Peyer's patch (tissue), 4 donors: ENCODE data around the gene FRMD5. TPM values are rescaled to one million over a fixed set of nuclear protein-coding genes. Genes with fewer than 3 reads are reported as not detected.

Experiments
- DNase-seq, 3 donors: peaks; one replicate each; pipeline ENCODE4 v3.0.0-alpha.2; 2017 to 2019
- H3K27ac ChIP-seq, 4 donors: fragments of 200-600 bp; sonication (generic); one replicate each; pipeline ENCODE4 v1.5.1; 2016 to 2019
- H3K27me3 ChIP-seq, 2 donors: fragments of 200-600 bp; sonication (generic); one replicate each; pipeline ENCODE4 v1.5.1; 2019
- H3K36me3 ChIP-seq, 3 donors: fragments of 200-600 bp; sonication (generic); one replicate each; pipeline ENCODE4 v1.5.1; 2016 to 2019
- H3K4me1 ChIP-seq, 4 donors: fragments of 200-600 bp; sonication (generic); one replicate each; pipeline ENCODE4 v1.5.1; 2016 to 2019
- H3K4me3 ChIP-seq, 4 donors: fragments of 200-600 bp; sonication (generic); 1 replicate in 3 of 4; 2 replicates in 1 of 4; pipeline ENCODE4 v1.5.1; 2016 to 2019; ENCODE audit warnings: mild to moderate bottlenecking in 1 of 4
- H3K9me3 ChIP-seq, 4 donors: fragments of 200-600 bp; sonication (generic); one replicate each; pipeline ENCODE4 v1.5.1; 2016 to 2019; ENCODE audit warnings: mild to moderate bottlenecking in 1 of 4
- CTCF ChIP-seq, 6 experiments: fragments of 450-650 bp in 4 of 6; fragments of 200-600 bp in 2 of 6; sonication (generic) in 1 of 6; IDR thresholded peaks; one replicate each; pipeline ENCODE4 v1.5.1; 2017 to 2019; ENCODE audit warnings: antibody characterized with exemption in 6 of 6, mild to moderate bottlenecking in 3 of 6, moderate library complexity in 1 of 6
- POLR2A ChIP-seq, 2 donors: fragments of 450-650 bp; IDR thresholded peaks; one replicate each; pipeline ENCODE4 v1.5.1; 2017; ENCODE audit warnings: antibody characterized with exemption in 2 of 2, mild to moderate bottlenecking in 2 of 2, moderate library complexity in 2 of 2
- total RNA-seq, 4 donors: library from RNA; depleted of rRNA; stranded (reverse); fragments of >200 nt; gene quantifications; one replicate each; pipeline ENCODE4 v1.1.0, GENCODE V29; 2016

FRMD5 gene
- total RNA-seq, 4 donors from 2014 or later, result 0.54 to 5.0 (median 0.57) TPM; not detected in 1

GRCh38 chr15:43916326-43916660 is 278.8 kb downstream of the FRMD5 start:
- no peak for DNase-seq
- Histone ChIP-seq H3K4me3 (no peak overlapping the region), H3K27me3 (no peaks in the 10 kb centered on the region), H3K4me1 (no peaks in the 10 kb centered on the region), H3K36me3 (no peaks in the 10 kb centered on the region), H3K27ac (no peak overlapping the region), H3K9me3 (no peaks in the 10 kb centered on the region)
- no peak for TF ChIP-seq CTCF (IDR thresholded peaks at IDR 0.05)

GRCh38 chr15:43915631-43916325 is 279.3 kb downstream of the FRMD5 start:
- no peaks in the 10 kb centered on the region for H3K4me1 ChIP-seq
- no peaks in the 10 kb centered on the region for H3K36me3 ChIP-seq
- TF ChIP-seq CTCF (IDR thresholded peaks at IDR 0.05), result no peak
- no peak for TF ChIP-seq POLR2A (IDR thresholded peaks at IDR 0.05)
- H3K4me3 ChIP-seq, result no peak overlapping the region
- no peaks in the 10 kb centered on the region for H3K9me3 ChIP-seq
- no peak for DNase-seq
- H3K27me3 ChIP-seq, result no peaks in the 10 kb centered on the region
- H3K27ac ChIP-seq, result no peak overlapping the region

- no peak for DNase-seq
- Histone ChIP-seq H3K9me3 (no peaks in the 10 kb centered on the region), H3K27ac (no peak overlapping the region), H3K27me3 (no peaks in the 10 kb centered on the region), H3K36me3 (no peaks in the 10 kb centered on the region), H3K4me1 (no peaks in the 10 kb centered on the region), H3K4me3 (no peak overlapping the region)
- TF ChIP-seq CTCF (IDR thresholded peaks at IDR 0.05), result no peak
- no peak for TF ChIP-seq POLR2A (IDR thresholded peaks at IDR 0.05)
These were observed 281.1 kb downstream of the FRMD5 start for GRCh38 chr15:43913941-43914340.

GRCh38 chr15:43913026-43913780 is 281.9 kb downstream of the FRMD5 start:
- Histone ChIP-seq H3K4me3 (no peak overlapping the region), H3K9me3 (no peaks in the 10 kb centered on the region), H3K27ac (no peak overlapping the region), H3K27me3 (no peaks in the 10 kb centered on the region), H3K36me3 (no peaks in the 10 kb centered on the region), H3K4me1 (no peaks in the 10 kb centered on the region)
- TF ChIP-seq CTCF (IDR thresholded peaks at IDR 0.05), result no peak
- TF ChIP-seq POLR2A (IDR thresholded peaks at IDR 0.05), result no peak
- DNase-seq, result no peak

GRCh38 chr15:43912208-43912607 is 282.9 kb downstream of the FRMD5 start:
- H3K4me3 ChIP-seq, result no peak overlapping the region
- H3K4me1 ChIP-seq, result no peaks in the 10 kb centered on the region
- no peak overlapping the region for H3K27ac ChIP-seq
- DNase-seq, result no peak
- H3K36me3 ChIP-seq, result no peaks in the 10 kb centered on the region
- no peak for TF ChIP-seq POLR2A (IDR thresholded peaks at IDR 0.05)
- TF ChIP-seq CTCF (IDR thresholded peaks at IDR 0.05), result no peak
- no peaks in the 10 kb centered on the region for H3K27me3 ChIP-seq
- no peaks in the 10 kb centered on the region for H3K9me3 ChIP-seq
